HG03159 (cell line): Measurements from ENCODE around the gene CHERP.

Experiments
- ATAC-seq: cut with Tn5 transposase; IDR thresholded peaks from one replicate; pipeline ENCODE4 v1.9.1; 2021; ENCODE audit warnings: mild to moderate bottlenecking, moderate library complexity; ENCODE audit not compliant: unreplicated experiment

The CHERP gene

GRCh38 chr19:16542045-16542909 lies at the start of gene CHERP:
Gene CHERP (minus strand): TSS chr19:16542437. CDS start chr19:16542378, 59 bp downstream.
- ATAC-seq, result peak; percentile 71

- no peak for ATAC-seq
Observed at GRCh38 chr19:16590876-16591802, 48.9 kb upstream of the CHERP start.

- no peak for ATAC-seq
Observed at GRCh38 chr19:16589917-16590316, 47.7 kb upstream of the CHERP start.

GRCh38 chr19:16588824-16589577 lies 46.8 kb upstream of the CHERP start:
- no peak for ATAC-seq

GRCh38 chr19:16587833-16588823 lies 45.9 kb upstream of the CHERP start:
- ATAC-seq, result peak; percentile 44

GRCh38 chr19:16586991-16587832 lies 45.0 kb upstream of the CHERP start:
- no peak for ATAC-seq

GRCh38 chr19:16586477-16586871 lies 44.2 kb upstream of the CHERP start:
- ATAC-seq, result no peak

GRCh38 chr19:16585808-16586476 lies 43.7 kb upstream of the CHERP start:
- peak; percentile 29 for ATAC-seq

- ATAC-seq, result no peak
Observed at GRCh38 chr19:16585094-16585801, 43.0 kb upstream of the CHERP start.

- ATAC-seq, result peak; percentile 50
Observed at GRCh38 chr19:16584248-16585093, 42.2 kb upstream of the CHERP start.

- no peak for ATAC-seq
Observed at GRCh38 chr19:16582486-16583261, 40.4 kb upstream of the CHERP start.

- ATAC-seq, result no peak
Observed at GRCh38 chr19:16581971-16582343, 39.7 kb upstream of the CHERP start.

GRCh38 chr19:16581145-16581970 lies 39.1 kb upstream of the CHERP start:
- no peak for ATAC-seq

GRCh38 chr19:16579381-16579780 lies 37.1 kb upstream of the CHERP start:
- no peak for ATAC-seq

- no peak for ATAC-seq
Observed at GRCh38 chr19:16577531-16577985, 35.3 kb upstream of the CHERP start.
